Muscle layer of duodenum (tissue), 2 donors: ENCODE data around the gene GRK5.
"Not testable (repeated sequence)": the region's sequence is repeated elsewhere in the genome, so short reads cannot be mapped to it uniquely, and the experiment has no call there.

Experiments
- H3K27ac ChIP-seq: one replicate; pipeline ENCODE4 v1.7.0; 2013; ENCODE audit warnings: mild to moderate bottlenecking, low read length
- H3K27me3 ChIP-seq: one replicate; pipeline ENCODE4 v1.7.0; 2013; ENCODE audit warnings: low read depth, mild to moderate bottlenecking, control low read depth, low read length
- H3K36me3 ChIP-seq, 2 donors: one replicate each; pipeline ENCODE4 v1.7.0; 2013; ENCODE audit warnings: low read length in 2 of 2, control low read depth in 1 of 2, mild to moderate bottlenecking in 1 of 2; ENCODE audit not compliant: insufficient read depth in 2 of 2, control insufficient read depth in 1 of 2
- H3K4me1 ChIP-seq, 2 donors: one replicate each; pipeline ENCODE4 v1.7.0; 2013; ENCODE audit warnings: low read length in 2 of 2, mild to moderate bottlenecking in 2 of 2, control low read depth in 1 of 2, moderate library complexity in 1 of 2; ENCODE audit not compliant: insufficient read depth in 2 of 2, control insufficient read depth in 1 of 2
- H3K4me3 ChIP-seq, 2 donors: one replicate each; pipeline ENCODE4 v1.7.0; 2013; ENCODE audit warnings: low read length in 2 of 2, low read depth in 1 of 2, mild to moderate bottlenecking in 1 of 2
- H3K9me3 ChIP-seq, 2 donors: one replicate each; pipeline ENCODE4 v1.7.0; 2013; ENCODE audit warnings: low read length in 2 of 2, control low read depth in 1 of 2, mild to moderate bottlenecking in 1 of 2; ENCODE audit not compliant: control insufficient read depth in 1 of 2
- donor health status: healthy.

Gene GRK5

DNA sequence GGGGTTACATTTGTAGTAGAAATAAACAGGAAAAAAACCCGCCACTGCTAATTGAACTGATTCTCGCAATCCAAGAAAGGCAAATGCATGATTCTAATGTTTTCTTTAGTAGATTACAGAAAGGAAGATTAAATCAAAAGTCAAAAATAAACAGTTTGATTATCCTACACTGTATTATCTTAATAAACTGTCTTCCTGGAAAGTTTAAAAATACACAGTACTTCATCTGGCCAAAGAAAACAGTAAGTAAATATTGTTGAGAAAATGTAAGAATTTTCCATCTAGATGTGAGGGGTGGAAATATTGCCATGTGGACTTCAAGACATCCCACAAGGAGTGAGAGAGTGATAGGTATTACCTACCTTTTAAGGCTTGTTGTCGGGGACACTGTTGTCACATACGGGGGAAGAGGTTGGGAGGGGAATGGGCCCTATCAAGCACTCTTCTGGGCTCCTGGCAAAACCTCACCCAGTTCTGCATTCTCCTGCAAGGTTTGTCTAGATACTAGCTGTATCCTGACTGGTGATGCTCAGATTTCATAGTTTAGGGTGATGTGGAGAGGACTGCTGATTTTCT, 17.8 kb downstream of the GRK5 start:
- Histone ChIP-seq H3K36me3 (no peaks in the 10 kb centered on the region), H3K27ac (no peak overlapping the region), H3K9me3 (no peaks in the 10 kb centered on the region), H3K27me3 (no peaks in the 10 kb centered on the region), H3K4me3 (no peak overlapping the region), H3K4me1 (peaks cover 16 to 20% of the 10 kb centered on the region in 2 donors)

DNA sequence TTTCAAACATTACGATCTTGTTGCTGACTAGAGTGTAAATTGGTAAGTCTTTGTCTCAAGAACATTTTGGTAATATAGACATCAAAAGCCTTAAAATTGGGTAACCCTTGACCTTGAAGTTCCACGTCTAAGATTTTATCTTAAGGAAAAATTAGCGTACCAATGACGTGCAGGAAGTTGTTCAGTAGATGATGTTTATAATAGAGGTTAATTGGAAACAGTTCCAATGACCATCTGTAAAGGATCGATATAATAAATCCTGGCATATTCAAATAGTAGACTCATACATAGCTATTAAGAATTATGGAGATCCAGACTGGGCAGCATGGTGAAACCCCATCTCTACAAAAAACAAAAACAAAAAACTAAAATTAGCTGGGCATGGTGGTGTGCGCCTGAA, 20.5 kb downstream of the GRK5 start:
- Histone ChIP-seq H3K27ac (no peak overlapping the region), H3K9me3 (no peaks in the 10 kb centered on the region), H3K4me3 (no peak overlapping the region), H3K4me1 (peaks cover 9 to 14% of the 10 kb centered on the region in 2 donors), H3K27me3 (no peaks in the 10 kb centered on the region), H3K36me3 (no peaks in the 10 kb centered on the region)

GRCh38 chr10:119231654-119232053, 24.3 kb downstream of the GRK5 start:
- Histone ChIP-seq H3K27me3 (no peaks in the 10 kb centered on the region), H3K4me1 (peaks cover 25 to 37% of the 10 kb centered on the region in 2 donors)

DNA sequence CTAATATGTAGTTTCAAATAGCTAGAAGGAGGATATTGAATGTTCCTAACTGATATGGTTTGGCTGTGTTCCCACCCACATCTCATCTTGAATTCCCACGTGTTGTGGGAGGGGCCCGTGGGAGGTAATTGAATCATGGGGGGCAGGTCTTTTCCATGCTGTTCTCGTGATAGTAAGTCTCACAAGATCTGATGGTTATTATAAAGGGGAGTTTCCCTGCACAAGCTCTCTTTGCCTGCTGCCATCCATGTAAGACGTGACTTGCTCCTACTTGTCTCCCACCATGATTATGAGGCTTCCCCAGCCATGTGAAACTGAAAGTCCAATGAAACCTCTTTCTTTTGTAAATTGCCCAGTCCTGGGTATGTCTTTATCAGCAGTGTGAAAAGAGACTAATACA, 25.1 kb downstream of the GRK5 start:
- H3K4me1 ChIP-seq, result peaks cover 31 to 37% of the 10 kb centered on the region in 2 donors
- not testable (repeated sequence) for H3K36me3 ChIP-seq, H3K4me3 ChIP-seq, H3K27me3 ChIP-seq, H3K9me3 ChIP-seq, H3K27ac ChIP-seq

More at GRCh38 chr10:119231654-119232053, 24.3 kb downstream of the GRK5 start:
- no peaks in the 10 kb centered on the region for H3K9me3 ChIP-seq
- no peak overlapping the region for H3K27ac ChIP-seq
- H3K36me3 ChIP-seq, result no peaks in the 10 kb centered on the region
- H3K4me3 ChIP-seq, result no peak overlapping the region

- H3K27ac ChIP-seq, result peak overlapping the region; percentile 56
- H3K4me1 ChIP-seq, result peaks cover 35 to 45% of the 10 kb centered on the region in 2 donors
- no peak overlapping the region for H3K4me3 ChIP-seq
- no peaks in the 10 kb centered on the region for H3K36me3 ChIP-seq
- no peaks in the 10 kb centered on the region for H3K27me3 ChIP-seq
- no peaks in the 10 kb centered on the region for H3K9me3 ChIP-seq
These were observed 25.9 kb downstream of the GRK5 start for GRCh38 chr10:119233123-119233820.

DNA sequence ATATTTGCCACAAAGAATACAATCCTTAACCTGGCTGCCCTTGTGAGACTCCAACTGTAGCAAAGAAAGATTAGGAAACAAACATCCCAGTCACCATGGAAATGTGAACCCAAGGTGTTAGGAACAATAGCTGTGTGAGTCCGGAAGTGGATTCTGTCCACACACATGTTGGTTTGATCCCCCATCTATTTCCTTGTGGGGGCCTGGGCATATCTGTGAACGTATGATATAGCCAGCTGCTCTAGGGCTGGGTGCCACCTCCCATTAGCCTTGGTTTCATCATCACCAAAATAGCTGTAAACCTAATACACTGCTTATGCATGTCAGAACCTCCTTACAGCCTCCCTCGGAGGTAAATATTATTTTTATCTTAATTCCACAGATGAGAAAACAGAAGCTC, 26.4 kb downstream of the GRK5 start:
- Histone ChIP-seq H3K4me3 (no peak overlapping the region), H3K4me1 (peaks cover 35 to 46% of the 10 kb centered on the region in 2 donors), H3K36me3 (no peaks in the 10 kb centered on the region), H3K27ac (peak overlapping the region; percentile 56), H3K27me3 (no peaks in the 10 kb centered on the region), H3K9me3 (no peaks in the 10 kb centered on the region)

GRCh38 chr10:119235356-119235755, 28.0 kb downstream of the GRK5 start:
- no peaks in the 10 kb centered on the region for H3K27me3 ChIP-seq
- peak overlapping the region; percentile 29 for H3K27ac ChIP-seq
- no peak overlapping the region for H3K4me3 ChIP-seq
- peaks cover 35 to 46% of the 10 kb centered on the region in 2 donors for H3K4me1 ChIP-seq
- H3K9me3 ChIP-seq, result no peaks in the 10 kb centered on the region
- no peaks in the 10 kb centered on the region for H3K36me3 ChIP-seq

GRCh38 chr10:119237722-119238436, 30.5 kb downstream of the GRK5 start:
- Histone ChIP-seq H3K27me3 (no peaks in the 10 kb centered on the region), H3K4me1 (peaks cover 31 to 39% of the 10 kb centered on the region in 2 donors), H3K36me3 (no peaks in the 10 kb centered on the region), H3K9me3 (no peaks in the 10 kb centered on the region), H3K27ac (peak overlapping the region; percentile 75), H3K4me3 (no peak overlapping the region)

- Histone ChIP-seq H3K27me3 (no peaks in the 10 kb centered on the region), H3K9me3 (no peaks in the 10 kb centered on the region), H3K27ac (peak overlapping the region; percentile 75), H3K36me3 (no peaks in the 10 kb centered on the region), H3K4me1 (peaks cover 24 to 33% of the 10 kb centered on the region in 2 donors), H3K4me3 (no peak overlapping the region)
These were observed 31.2 kb downstream of the GRK5 start for GRCh38 chr10:119238577-119238976.

- not testable (repeated sequence) for H3K27me3 ChIP-seq, H3K4me3 ChIP-seq, H3K27ac ChIP-seq, H3K9me3 ChIP-seq, H3K36me3 ChIP-seq
- peaks cover 20 to 29% of the 10 kb centered on the region in 2 donors for H3K4me1 ChIP-seq
These were observed 31.6 kb downstream of the GRK5 start for GRCh38 chr10:119239015-119239414.

DNA sequence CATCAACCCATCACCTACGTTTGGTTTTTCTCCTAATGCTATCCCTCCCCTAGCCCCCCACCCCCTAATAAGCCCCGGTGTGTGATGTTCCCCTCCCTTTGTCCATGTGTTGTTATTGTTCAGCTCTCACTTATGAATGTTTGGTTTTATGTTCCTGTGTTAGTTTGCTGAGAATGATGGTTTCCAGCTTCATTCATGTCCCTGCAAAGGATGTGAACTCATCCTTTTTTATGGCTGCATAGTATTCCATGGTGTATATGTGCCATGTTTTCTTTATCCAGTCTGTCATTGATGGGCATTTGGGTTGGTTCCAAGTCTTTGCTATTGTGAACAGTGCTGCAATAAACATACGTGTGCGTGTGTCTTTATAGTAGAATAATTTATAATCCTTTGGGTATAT, 32.3 kb downstream of the GRK5 start:
- not testable (repeated sequence) for H3K27me3 ChIP-seq, H3K9me3 ChIP-seq, H3K27ac ChIP-seq, H3K4me3 ChIP-seq, H3K36me3 ChIP-seq
- peaks cover 16 to 25% of the 10 kb centered on the region in 2 donors for H3K4me1 ChIP-seq
